HG03432 (cell line): ENCODE results near the gene MYT1.
A peak's percentile ranks its signal among the peaks of the same experiment; 100 is the strongest.
"Not testable (repeated sequence)": the region's sequence is repeated elsewhere in the genome, so short reads cannot be mapped to it uniquely, and the experiment has no call there.

Experiments
- ATAC-seq: cut with Tn5 transposase; IDR thresholded peaks from one replicate; pipeline ENCODE4 v1.9.1; 2021; ENCODE audit warnings: mild to moderate bottlenecking, moderate library complexity; ENCODE audit not compliant: unreplicated experiment

MYT1 gene

DNA sequence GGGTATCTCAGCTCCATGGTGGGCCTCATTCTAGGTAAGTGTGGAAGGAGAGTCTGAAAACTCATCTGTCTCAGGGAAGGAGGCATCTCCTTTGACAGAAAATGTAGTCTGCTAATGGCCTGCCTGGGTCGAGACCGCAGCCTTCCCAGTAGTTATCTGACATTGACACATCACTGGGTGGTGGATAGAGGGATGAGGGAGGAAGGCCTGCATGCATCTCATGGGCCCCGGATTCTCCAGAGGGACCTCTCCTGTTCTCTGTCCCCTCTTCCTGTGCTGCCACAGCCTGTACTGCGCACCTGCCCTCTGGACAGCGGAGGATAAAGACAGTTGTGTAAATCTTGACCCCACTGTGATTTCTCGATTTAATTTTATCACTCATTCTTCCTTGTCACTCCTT lies 96.0 kb downstream of the MYT1 start:
- no peak for ATAC-seq

DNA sequence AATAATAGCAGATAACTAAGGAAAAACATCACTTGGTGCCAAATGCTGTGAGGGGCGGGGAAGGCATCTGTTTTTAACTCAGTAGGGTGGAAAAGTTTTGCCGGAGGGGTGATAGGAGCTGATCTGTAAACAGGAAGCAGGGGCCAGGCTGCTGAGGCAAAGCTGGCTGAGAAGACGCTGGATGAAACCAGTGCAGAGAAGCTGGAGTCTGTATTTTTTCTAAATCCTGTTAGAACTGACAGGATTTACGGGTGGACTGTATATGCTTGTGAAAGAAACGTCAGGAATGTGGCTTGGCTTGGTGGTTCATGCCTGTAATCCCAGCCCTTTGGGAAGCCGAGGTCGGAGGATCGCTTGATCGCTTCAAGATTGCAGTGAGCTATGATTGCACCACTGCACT lies 96.9 kb downstream of the MYT1 start:
- ATAC-seq = no peak

DNA sequence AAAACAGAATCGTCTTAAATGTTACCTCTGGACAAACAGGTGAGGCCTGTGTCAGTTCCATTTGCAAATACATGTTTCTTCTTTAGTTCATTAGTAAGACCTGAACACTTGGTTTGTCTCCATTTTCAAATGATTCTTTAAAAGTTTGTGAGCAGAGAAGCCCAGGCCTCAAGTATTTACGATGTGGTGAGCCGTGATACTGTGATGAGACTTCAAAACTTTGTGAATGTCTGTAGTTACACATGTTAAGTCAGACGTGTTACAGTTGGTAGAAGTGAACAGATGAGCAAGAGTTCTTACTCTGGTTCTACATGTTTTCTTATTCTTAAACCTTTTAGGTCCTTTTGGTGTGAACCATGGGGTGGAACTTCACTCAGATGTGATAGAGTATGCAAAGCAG lies 99.8 kb downstream of the MYT1 start:
- no peak for ATAC-seq

DNA sequence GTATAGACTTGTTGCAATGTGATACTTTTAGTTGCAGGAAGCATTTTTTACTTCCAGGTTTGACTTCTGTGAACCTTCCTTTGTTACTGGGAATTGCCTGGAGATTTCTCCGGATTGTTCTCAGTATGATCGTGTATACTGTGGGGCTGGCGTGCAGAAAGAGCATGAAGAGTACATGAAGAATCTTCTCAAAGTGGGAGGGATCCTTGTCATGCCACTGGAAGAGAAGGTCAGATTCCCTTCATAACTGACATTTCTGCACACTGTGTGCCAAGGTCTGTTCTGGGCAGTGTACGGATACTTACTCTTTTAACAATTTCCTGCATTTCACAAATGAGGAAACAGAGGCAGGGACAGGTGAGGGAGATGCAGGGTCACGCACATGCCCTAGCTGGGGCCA lies 100.9 kb downstream of the MYT1 start:
- no peak for ATAC-seq

DNA sequence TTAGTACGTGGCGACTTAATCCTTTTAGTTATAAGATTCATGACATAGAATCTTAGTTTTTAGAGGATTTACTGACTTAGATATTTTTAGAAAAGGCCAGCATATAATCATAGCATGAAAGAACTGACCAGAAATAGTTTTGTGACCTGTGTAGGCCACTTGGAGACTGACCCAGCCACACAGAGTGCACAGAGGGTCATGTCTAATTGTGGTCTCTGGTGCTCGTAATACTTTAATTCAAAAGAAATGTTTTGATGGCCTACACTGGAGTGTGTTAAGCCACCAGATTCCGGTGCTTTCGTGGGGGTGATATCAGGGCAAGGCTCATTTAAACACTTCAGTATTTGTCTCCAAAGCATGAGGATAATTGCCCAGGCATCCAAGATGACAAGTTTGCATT lies 102.7 kb downstream of the MYT1 start:
- ATAC-seq = no peak

DNA sequence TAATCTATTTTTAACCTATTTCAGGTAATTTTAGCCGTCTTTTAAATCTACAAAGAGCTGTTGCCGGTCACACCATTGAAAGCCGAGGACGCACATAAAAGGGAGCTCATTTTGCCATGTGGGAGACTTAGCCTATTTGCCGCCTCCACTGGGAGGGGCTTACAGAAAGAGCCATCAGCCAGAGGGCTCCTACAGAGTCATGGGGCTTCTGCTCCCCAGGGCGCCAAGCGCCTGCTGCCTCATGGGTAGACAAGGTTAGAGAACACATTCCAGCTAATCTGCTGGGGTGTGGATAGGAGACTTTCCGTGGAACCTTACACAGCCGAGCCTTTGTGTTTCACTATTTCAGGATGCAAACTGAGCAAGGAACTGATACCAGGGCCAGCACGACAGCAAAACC lies 103.9 kb downstream of the MYT1 start:
- no peak for ATAC-seq

DNA sequence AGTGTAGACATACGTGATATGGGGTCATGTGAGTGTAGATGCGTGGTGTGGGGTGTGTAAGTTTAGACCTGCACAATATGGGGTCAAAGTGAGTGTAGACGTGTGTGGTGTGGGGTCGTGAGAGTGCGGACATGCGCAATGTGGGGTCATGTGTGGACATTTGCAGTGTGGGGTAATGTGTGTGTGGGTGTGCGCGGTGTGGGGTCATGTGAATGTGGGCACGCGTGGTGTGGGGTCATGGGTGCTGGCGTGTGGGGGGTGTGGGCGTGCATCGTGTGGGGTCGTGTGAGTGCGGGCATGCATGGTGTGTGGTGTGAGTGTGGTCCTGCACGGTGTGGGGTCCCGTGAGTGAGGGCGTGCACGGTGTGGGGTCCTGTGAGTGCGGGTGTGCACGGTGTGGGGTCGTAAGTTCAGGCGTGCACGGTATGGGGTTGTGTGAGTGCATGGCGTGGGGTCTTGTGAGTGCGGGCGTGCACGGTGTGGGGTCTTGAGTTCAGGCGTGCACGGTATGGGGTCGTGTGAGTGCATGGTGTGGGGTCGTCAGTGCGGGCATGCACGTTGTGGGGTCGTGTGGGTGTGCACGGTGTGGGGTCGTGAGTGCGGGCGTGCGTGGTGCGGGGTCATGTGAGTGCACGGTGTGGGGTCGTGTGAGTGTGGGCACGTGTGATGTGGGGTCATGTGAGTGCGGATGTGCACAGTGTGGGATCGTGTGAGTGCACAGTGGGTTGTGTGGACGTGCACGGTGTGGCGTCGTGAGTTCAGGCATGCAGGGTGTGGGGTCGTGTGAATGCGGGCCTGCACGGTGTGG lies 105.6 kb downstream of the MYT1 start:
- ATAC-seq = no peak

DNA sequence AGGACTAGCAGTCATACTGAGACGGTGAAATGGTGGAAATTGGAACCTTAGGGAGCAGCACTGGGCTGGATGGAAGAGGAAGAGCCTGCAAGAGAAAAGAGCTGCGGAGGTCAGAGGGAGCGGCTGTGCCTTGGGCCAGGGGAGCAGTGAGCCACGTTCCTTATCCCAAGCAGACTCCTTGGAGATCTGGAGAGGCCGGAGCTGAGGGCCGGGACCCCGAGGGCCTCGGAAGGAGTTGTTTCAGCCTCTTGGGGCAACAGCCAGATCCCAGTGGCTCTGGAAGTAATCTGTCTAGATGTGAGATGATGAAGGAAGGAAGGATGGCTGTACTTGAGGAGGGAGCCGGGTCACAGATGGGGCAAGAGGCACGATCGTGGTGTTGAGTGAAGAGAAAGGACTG lies 107.4 kb downstream of the MYT1 start:
- no peak for ATAC-seq

DNA sequence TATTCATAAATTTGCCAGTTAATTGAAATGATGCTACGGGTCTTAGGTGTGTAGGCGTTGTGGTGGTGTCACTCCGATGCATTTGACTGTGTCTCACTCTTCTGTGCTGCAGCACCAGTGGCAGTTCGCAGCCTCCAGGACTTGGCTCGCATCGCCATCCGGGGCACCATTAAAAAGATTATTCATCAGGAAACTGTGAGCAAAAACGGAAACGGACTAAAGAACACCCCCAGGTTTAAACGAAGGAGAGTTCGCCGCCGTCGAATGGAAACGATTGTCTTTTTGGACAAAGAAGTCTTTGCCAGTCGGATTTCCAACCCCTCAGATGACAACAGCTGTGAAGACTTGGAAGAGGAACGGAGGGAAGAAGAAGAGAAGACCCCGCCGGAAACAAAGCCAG lies 108.9 kb downstream of the MYT1 start:
- no peak for ATAC-seq

DNA sequence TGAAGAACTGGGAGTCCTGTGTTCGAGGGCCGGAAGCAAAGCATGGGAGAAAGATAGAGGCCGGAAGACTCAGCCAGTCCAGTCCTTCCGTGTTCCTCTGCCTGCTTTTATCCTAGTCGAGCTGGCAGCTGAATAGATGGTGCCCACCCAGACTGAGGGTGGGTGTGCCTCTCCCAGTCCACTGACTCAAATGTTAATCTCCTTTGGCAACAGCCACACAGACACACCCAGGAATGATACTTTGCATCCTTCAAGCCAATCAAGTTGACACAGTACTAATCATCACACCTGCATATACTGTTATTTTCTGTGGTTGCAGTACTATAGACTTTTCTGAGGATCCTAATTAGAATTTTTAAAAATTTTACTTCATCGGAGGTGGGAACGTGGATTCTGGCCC lies 112.6 kb downstream of the MYT1 start:
- no peak for ATAC-seq

DNA sequence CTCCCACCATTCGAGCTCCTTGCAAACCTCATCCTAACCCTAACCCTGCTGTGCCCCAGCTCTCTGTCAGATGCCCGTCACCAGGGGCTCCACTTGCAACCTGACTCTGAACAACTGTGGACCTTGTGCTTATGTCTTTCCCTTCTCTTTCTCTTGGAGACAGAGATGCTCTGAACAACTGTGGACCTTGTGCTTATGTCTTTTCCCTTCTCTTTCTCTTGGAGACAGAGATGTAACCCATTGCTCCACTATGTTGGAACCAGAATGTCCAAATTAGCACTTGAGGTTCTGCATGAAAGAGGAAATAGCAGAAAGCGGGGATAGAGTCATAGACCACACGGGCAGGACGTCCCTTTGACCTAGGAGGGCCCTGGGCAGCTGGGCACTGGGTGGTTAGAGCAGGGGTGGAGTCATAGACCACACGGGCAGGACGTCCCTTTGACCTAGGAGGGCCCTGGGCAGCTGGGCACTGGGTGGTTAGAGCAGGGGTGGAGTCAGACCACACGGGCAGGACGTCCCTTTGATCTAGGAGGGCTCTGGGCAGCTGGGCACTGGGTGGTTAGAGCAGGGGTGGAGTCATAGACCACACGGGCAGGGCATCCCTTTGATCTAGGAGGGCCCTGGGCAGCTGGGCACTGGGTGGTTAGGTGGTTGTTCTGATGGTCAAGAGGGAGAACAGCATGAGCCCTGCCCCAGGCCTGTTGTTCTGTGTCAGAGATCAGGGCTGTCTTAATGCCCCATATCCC lies 113.5 kb downstream of the MYT1 start:
- ATAC-seq = no peak

DNA sequence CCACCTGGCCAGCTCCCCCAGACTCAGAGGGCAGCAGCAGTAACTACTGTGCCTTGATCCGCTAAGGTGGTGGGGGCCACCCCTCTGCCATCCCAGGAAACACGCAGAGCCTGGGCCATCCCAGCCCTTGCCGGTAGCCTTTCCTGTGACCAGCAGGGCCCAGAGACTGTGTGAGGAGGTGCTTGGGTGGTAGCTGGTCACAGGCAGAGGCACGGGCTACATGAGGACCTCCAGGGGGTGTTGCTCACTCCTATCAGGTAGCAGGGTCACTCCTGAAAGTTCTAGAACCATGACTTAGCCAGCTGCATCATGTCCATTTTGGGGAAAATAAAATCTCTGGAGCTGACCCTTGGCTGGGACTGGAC lies 114.0 kb downstream of the MYT1 start:
- ATAC-seq = no peak

DNA sequence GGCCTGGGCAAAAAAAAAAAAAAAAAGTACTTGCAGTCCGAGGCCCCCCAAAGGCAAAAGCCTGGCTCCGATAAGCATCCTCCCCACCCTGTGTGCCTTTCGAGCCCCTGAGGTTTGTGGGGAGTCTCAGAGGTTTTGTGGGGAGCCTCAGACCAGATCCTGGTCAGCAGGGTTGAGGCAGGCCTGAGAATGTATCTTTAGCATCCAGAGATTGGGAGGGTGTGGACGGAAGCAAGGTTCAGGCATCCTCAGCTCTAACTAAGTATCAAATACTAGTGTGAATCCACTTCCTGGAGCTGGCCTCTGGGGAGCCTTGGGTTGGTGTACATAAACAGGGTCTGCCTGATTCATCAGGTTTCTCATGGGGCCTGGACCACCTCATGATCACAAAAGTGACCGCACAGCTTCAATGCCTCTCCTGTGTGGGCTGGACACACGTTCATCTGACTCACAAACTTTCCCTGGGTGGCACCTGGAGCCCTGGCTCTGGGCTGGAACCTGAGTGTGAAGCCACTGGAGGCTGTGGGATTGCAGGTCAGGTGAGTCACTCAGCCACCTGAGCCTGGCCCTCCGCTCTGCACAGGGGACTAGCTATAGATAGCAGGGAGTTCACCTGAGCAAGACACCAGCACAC lies 115.7 kb downstream of the MYT1 start:
- ATAC-seq = no peak

DNA sequence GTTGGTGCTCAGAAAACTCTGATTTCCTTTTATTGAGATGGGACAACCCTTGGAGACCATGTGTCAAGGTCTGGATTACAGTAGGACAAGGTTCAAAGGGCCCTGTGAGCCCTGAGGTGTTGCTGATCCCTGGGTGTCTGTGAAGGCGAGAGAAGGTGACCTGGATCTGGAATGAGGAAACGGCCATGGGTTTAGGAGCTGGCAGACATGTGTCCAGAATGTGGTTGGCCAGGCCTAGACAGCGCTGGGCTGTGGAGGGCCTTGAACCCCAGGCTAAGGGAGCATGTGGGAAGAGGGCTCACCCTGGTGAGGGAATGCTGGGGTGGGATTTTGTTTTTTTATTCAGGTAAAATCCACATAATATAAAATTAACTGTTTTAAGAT lies 116.2 kb downstream of the MYT1 start:
- no peak for ATAC-seq

DNA sequence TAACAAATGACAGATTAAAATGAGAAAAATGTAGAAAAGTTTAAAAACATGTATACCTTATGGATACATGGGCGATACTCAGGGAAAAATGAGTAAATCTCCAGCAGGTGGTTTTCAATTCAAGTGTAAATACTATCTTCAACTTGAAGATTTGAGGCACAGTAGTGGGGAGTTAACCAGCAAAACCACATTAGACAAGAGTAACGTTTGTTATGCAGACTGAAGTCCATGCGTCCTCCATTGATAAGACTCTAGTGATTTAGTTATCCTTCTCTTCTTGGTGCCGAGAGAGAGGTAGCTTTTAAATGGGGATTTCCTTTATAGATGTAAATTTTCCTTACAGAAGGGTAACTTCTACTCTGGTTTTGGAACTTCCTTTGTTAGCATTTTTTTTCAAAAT lies 119.4 kb downstream of the MYT1 start:
- ATAC-seq = no peak

DNA sequence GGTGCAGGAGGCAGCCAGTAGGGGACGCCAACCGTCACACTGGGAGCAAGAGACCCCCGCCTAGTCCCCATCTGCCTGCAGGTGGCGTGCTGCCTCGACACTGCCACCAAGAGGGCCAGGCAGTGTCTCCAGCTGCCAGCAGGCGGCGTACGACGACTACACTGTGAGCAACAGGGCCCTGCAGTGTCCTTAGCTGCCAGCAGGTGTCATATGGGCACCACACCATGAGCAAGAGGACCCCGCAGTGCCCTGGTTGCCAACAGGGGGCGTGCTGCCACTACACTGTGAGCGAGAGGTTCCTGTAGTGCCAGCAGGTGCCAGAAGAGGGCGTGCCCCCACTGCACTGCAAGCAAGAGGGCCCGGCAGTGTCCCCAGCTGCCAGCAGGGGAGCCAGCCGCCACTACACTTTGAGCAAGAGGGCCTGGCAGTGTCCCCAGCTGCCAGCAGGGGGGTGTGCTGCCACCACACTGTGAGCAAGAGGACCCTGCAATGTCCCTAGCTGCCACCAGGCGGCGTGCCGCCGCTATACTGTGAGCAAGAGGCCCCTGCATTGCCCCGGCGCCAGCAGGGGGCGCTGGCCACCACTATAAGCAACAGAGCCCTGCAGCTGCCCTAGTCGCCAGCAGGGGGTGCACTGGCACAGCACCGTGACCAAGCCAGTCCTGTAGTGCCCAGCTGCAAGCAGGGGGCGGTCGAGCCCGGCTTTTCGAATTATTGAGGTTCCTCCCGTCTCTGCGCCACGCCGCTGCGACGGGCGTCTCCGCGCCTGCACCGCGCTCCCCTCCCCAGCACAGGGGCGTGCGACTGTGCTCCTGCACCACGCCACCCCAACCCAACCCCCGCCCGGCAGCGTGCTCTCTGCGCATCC lies 121.6 kb downstream of the MYT1 start:
- peak; percentile 94 for ATAC-seq

DNA sequence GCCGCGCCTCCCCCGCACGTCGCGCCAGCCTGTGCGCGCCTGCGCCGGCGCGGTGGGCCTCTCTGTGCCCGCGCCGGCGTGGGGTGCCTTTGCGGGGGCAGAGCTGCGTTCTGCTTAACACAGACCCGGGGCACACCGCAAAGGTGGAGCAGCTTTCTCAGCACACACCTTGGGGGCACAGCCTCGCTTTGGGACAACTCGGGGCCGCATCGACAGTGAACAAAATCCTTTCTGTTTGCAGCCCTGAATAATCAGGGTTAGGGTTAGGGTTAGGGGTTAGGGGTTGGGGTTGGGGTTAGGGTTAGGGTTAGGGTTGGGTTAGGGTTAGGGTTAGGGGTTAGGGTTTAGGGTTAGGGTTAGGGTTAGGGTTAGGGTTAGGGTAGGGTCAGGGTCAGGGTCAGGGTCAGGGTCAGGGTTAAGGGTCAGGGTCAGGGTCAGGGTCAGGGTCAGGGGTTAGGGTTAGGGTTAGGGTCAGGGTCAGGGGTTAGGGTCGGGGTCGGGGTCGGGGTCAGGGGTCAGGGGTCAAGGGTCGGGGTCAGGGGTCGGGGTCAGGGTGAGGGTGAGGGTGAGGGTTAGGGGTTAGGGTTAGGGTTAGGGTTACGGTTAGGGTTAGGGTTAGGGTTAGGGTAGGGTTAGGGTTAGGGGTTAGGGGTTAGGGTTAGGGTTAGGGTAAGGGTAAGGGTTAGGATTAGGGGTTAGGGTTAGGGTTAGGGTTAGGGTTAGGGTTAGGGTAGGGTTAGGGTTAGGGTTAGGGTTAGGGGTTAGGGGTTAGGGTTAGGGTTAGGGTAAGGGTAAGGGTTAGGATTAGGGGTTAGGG lies 122.4 kb downstream of the MYT1 start:
- not testable (repeated sequence) for ATAC-seq

DNA sequence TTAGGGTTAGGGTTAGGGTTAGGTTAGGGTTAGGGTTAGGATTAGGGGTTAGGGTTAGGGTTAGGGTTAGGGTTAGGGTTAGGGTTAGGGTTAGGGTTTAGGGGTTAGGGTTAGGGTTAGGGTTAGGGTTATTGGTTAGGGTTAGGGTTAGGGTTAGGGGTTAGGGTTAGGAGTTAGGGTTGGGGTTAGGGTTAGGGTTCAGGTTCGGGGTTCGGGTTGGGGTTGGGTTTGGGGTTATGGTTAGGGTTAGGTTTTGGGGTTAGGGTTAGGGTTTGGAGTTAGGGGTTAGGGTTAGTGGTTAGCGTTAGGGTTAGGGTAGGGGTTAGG lies 123.0 kb downstream of the MYT1 start:
- ATAC-seq = not testable (repeated sequence)
